Hematopoietic multipotent progenitor cell treated with erythropoietin and hydrocortisone succinate and interleukin-3 and kit ligand, for 8 days (in vitro differentiated cells): Measurements from ENCODE around the gene PTPN4.
A peak's percentile ranks its signal among the peaks of the same experiment; 100 is the strongest.

Experiments
- DNase-seq: peaks from one replicate; pipeline ENCODE4 v3.0.0-alpha.2; 2015

The PTPN4 gene

GRCh38 chr2:119809339-119810048 lies 49.8 kb downstream of the PTPN4 start:
- no peak for DNase-seq

GRCh38 chr2:119810049-119810630 lies 50.4 kb downstream of the PTPN4 start:
- DNase-seq = no peak

- DNase-seq = no peak
These were observed 54.5 kb downstream of the PTPN4 start for GRCh38 chr2:119814216-119814615.

GRCh38 chr2:119818792-119819191 lies 59.1 kb downstream of the PTPN4 start:
- no peak for DNase-seq

GRCh38 chr2:119819846-119820245 lies 60.1 kb downstream of the PTPN4 start:
- DNase-seq = no peak

- DNase-seq = no peak
These were observed 60.6 kb downstream of the PTPN4 start for GRCh38 chr2:119820275-119820674.

- DNase-seq = no peak
These were observed 61.5 kb downstream of the PTPN4 start for GRCh38 chr2:119821266-119821665.

GRCh38 chr2:119823734-119824334 lies 64.1 kb downstream of the PTPN4 start:
- DNase-seq = peak; percentile 61

GRCh38 chr2:119826370-119826961 lies 66.7 kb downstream of the PTPN4 start:
- peak; percentile 74 for DNase-seq

- DNase-seq = no peak
These were observed 68.3 kb downstream of the PTPN4 start for GRCh38 chr2:119827866-119828507.

- no peak for DNase-seq
These were observed 76.9 kb downstream of the PTPN4 start for GRCh38 chr2:119836455-119837142.

- no peak for DNase-seq
These were observed 77.6 kb downstream of the PTPN4 start for GRCh38 chr2:119837350-119837749.

- no peak for DNase-seq
These were observed 78.0 kb downstream of the PTPN4 start for GRCh38 chr2:119837759-119838158.

GRCh38 chr2:119838179-119838578 lies 78.5 kb downstream of the PTPN4 start:
- no peak for DNase-seq

GRCh38 chr2:119841550-119841949 lies 81.8 kb downstream of the PTPN4 start:
- DNase-seq = no peak

GRCh38 chr2:119846021-119846420 lies 86.3 kb downstream of the PTPN4 start:
- DNase-seq = no peak

GRCh38 chr2:119849838-119850565 lies 90.3 kb downstream of the PTPN4 start:
- no peak for DNase-seq

GRCh38 chr2:119852214-119852613 lies 92.5 kb downstream of the PTPN4 start:
- DNase-seq = no peak

- DNase-seq = no peak
These were observed 94.2 kb downstream of the PTPN4 start for GRCh38 chr2:119853777-119854399.

- peak; percentile 49 for DNase-seq
These were observed 96.8 kb downstream of the PTPN4 start for GRCh38 chr2:119856469-119856901.

- DNase-seq = no peak
These were observed 98.0 kb downstream of the PTPN4 start for GRCh38 chr2:119857742-119858141.

- no peak for DNase-seq
These were observed 99.8 kb downstream of the PTPN4 start for GRCh38 chr2:119859528-119859927.
